WTC11 (cell line): Measurements from ENCODE around the gene NDUFAF4. TPM values are rescaled to one million over a fixed set of nuclear protein-coding genes. Genes with fewer than 3 reads are reported as not detected.

Source experiments
- ATAC-seq: fragments of 200-7000 bp; cut with Tn5 transposase; 2 replicates; pipeline ENCODE4 v1.10.0; 2021; ENCODE audit warnings: mild to moderate bottlenecking, moderate library complexity
- CTCF ChIA-PET: fragments of 300-600 bp; sonication (Branson Sonifier 250); formaldehyde crosslinking; loops from one replicate; lab custom pipeline; 2021; ENCODE audit warnings: antibody characterized with exemption; lab: Charles Lee
- POLR2A ChIA-PET: fragments of 350-600 bp; sonication (Branson Sonifier 250); formaldehyde crosslinking; loops from one replicate; lab custom pipeline; 2021; ENCODE audit warnings: antibody characterized with exemption; lab: Charles Lee
- DNase-seq: peaks from one replicate; pipeline ENCODE4 v3.0.0; 2021; ENCODE audit warnings: low spot score
- H3K27ac Mint-ChIP-seq: 2 replicates; pipeline ENCODE4 v1.8.0; 2021; ENCODE audit warnings: mixed read lengths
- H3K27me3 Mint-ChIP-seq: 2 replicates; pipeline ENCODE4 v1.8.0; 2021; ENCODE audit warnings: low read depth, mild to moderate bottlenecking, moderate library complexity, mixed read lengths
- H3K36me3 Mint-ChIP-seq: 2 replicates; pipeline ENCODE4 v1.8.0; 2021; ENCODE audit warnings: mixed read lengths
- H3K4me1 Mint-ChIP-seq: 2 replicates; pipeline ENCODE4 v1.8.0; 2022; ENCODE audit warnings: mixed read lengths
- H3K4me3 Mint-ChIP-seq: 2 replicates; pipeline ENCODE4 v1.8.0; 2021; ENCODE audit warnings: mild to moderate bottlenecking, moderate library complexity, mixed read lengths
- H3K9me3 Mint-ChIP-seq: 2 replicates; pipeline ENCODE4 v1.8.0; 2021; ENCODE audit warnings: mixed read lengths
- ARID4B ChIP-seq: sonication (generic); formaldehyde crosslinking; IDR thresholded peaks from 2 replicates; pipeline ENCODE4 v1.8.0; 2023; ENCODE audit warnings: missing genetic modification reagents, mild to moderate bottlenecking, borderline replicate concordance
- CREM ChIP-seq: sonication (generic); formaldehyde crosslinking; IDR thresholded peaks from 2 replicates; pipeline ENCODE4 v1.8.1; 2022; ENCODE audit warnings: mild to moderate bottlenecking, missing genetic modification reagents, moderate library complexity
- E2F1 ChIP-seq: sonication (generic); formaldehyde crosslinking; IDR thresholded peaks from 2 replicates; pipeline ENCODE4 v1.8.0; 2022; ENCODE audit warnings: mild to moderate bottlenecking, missing genetic modification reagents
- EMX1 ChIP-seq: fragments of 250-450 bp; sonication (Bioruptor Pico); IDR thresholded peaks from 2 replicates; pipeline ENCODE4 v1.8.0; 2021; ENCODE audit warnings: mild to moderate bottlenecking
- ESRRA ChIP-seq: sonication (generic); formaldehyde crosslinking; IDR thresholded peaks from 2 replicates; pipeline ENCODE4 v1.8.1; 2022; ENCODE audit warnings: mild to moderate bottlenecking, missing genetic modification reagents, borderline replicate concordance
- FOXJ3 ChIP-seq: sonication (generic); formaldehyde crosslinking; IDR thresholded peaks from 2 replicates; pipeline ENCODE4 v1.9.0; 2021; ENCODE audit warnings: missing genetic modification reagents, mild to moderate bottlenecking, borderline replicate concordance
- FOXP1 ChIP-seq: sonication (generic); formaldehyde crosslinking; IDR thresholded peaks from 2 replicates; pipeline ENCODE4 v1.8.0; 2022; ENCODE audit warnings: missing genetic modification reagents, mild to moderate bottlenecking, moderate library complexity, borderline replicate concordance
- MXD4 ChIP-seq: fragments of 250-450 bp; sonication (Bioruptor Pico); IDR thresholded peaks from 2 replicates; pipeline ENCODE4 v1.8.0; 2021; ENCODE audit warnings: mild to moderate bottlenecking, moderate library complexity, borderline replicate concordance
- MYBL2 ChIP-seq: sonication (generic); formaldehyde crosslinking; IDR thresholded peaks from 2 replicates; pipeline ENCODE4 v1.8.1; 2023; ENCODE audit warnings: mild to moderate bottlenecking, moderate library complexity, missing genetic modification reagents
- NR3C1 ChIP-seq: sonication (generic); formaldehyde crosslinking; conservative IDR thresholded peaks from 2 replicates; pipeline ENCODE4 v1.8.1; 2023; ENCODE audit warnings: low read depth, mild to moderate bottlenecking, missing genetic modification reagents
- SMAD3 ChIP-seq: sonication (generic); formaldehyde crosslinking; IDR thresholded peaks from 2 replicates; pipeline ENCODE4 v1.8.0; 2022; ENCODE audit warnings: missing genetic modification reagents, mild to moderate bottlenecking, borderline replicate concordance
- SOX15 ChIP-seq: fragments of 250-450 bp; sonication (Bioruptor Pico); IDR thresholded peaks from 2 replicates; pipeline ENCODE4 v1.9.0; 2021; ENCODE audit warnings: mild to moderate bottlenecking
- TP53 ChIP-seq: sonication (generic); formaldehyde crosslinking; IDR thresholded peaks from 2 replicates; pipeline ENCODE4 v1.8.1; 2023; ENCODE audit warnings: mild to moderate bottlenecking, missing genetic modification reagents
- ZMAT4 ChIP-seq: fragments of 250-450 bp; sonication (Bioruptor Pico); IDR thresholded peaks from 2 replicates; pipeline ENCODE4 v1.9.0; 2021; ENCODE audit warnings: mild to moderate bottlenecking
- ZNF121 ChIP-seq: sonication (generic); formaldehyde crosslinking; IDR thresholded peaks from 2 replicates; pipeline ENCODE4 v1.8.0; 2023; ENCODE audit warnings: missing genetic modification reagents
- ZNF219 ChIP-seq: sonication (generic); formaldehyde crosslinking; IDR thresholded peaks from 2 replicates; pipeline ENCODE4 v1.8.0; 2023; ENCODE audit warnings: missing genetic modification reagents, mild to moderate bottlenecking, borderline replicate concordance
- ZNF317 ChIP-seq: sonication (generic); formaldehyde crosslinking; IDR thresholded peaks from 2 replicates; pipeline ENCODE4 v1.8.1; 2023; ENCODE audit warnings: low read depth, mild to moderate bottlenecking, moderate library complexity, missing genetic modification reagents, borderline replicate concordance
- total RNA-seq: library from RNA; stranded (reverse); gene quantifications from 3 replicates; pipeline ENCODE4 v1.2.3, GENCODE V29; 2021
- TF ChIP-seq, protein P1 (sequence below): sonication (generic); formaldehyde crosslinking; IDR thresholded peaks from 2 replicates; pipeline ENCODE4 v1.8.0; 2023; ENCODE audit warnings: missing genetic modification reagents
- TF ChIP-seq, protein P2 (sequence below): sonication (generic); formaldehyde crosslinking; IDR thresholded peaks from 2 replicates; pipeline ENCODE4 v1.8.1; 2022; ENCODE audit warnings: low read depth, missing genetic modification reagents, borderline replicate concordance
- TF ChIP-seq, protein P3 (sequence below): sonication (generic); formaldehyde crosslinking; IDR thresholded peaks from 2 replicates; pipeline ENCODE4 v1.8.0; 2022; ENCODE audit warnings: mild to moderate bottlenecking, missing genetic modification reagents
- TF ChIP-seq, protein P4 (sequence below): sonication (generic); formaldehyde crosslinking; conservative IDR thresholded peaks from 2 replicates; pipeline ENCODE4 v1.8.1; 2023; ENCODE audit warnings: mild to moderate bottlenecking, low read depth, missing genetic modification reagents, moderate library complexity
- TF ChIP-seq, protein P5 (sequence below): sonication (generic); formaldehyde crosslinking; IDR thresholded peaks from 2 replicates; pipeline ENCODE4 v1.8.1; 2022; ENCODE audit warnings: missing genetic modification reagents, borderline replicate concordance

NDUFAF4 gene
- total RNA-seq, 1 experiment from 2014 or later: 75.8 TPM

DNA sequence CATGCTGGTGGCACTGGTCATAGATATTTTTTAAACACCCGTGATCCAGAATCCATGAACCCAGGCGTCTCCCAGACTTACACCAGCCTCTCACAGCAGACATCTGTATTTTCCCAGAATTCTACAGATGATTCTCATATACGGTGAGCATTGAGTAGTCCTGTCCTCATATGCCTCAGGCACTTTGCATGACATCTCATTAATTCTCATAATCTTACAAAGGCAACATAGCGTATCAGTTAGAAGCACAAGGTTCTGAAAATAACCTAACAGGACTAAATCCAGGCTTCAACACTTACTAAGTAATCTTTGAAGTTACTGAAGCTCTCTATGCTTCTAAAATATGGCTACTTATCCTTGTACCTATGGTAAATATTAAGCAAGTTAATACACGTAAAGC lies 8.9 kb downstream of the NDUFAF4 start:
- Mint-ChIP-seq H3K36me3 (peaks cover 14% of the 10 kb centered on the region), H3K9me3 (no peaks in the 10 kb centered on the region), H3K4me1 (peaks cover 3% of the 10 kb centered on the region), H3K27ac (no peak overlapping the region), H3K27me3 (no peaks in the 10 kb centered on the region), H3K4me3 (no peak overlapping the region)
- ATAC-seq: no peak
- TF ChIP-seq TP53 (CRISPR knock-in tag): no peak
- no peak for TF ChIP-seq MYBL2
- no peak for TF ChIP-seq CREM (CRISPR knock-in tag)
- TF ChIP-seq, protein P1, sequence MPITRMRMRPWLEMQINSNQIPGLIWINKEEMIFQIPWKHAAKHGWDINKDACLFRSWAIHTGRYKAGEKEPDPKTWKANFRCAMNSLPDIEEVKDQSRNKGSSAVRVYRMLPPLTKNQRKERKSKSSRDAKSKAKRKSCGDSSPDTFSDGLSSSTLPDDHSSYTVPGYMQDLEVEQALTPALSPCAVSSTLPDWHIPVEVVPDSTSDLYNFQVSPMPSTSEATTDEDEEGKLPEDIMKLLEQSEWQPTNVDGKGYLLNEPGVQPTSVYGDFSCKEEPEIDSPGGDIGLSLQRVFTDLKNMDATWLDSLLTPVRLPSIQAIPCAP: no peak
- no peak for DNase-seq
- CTCF ChIA-PET: no interaction called here
- POLR2A ChIA-PET: no interaction called here

DNA sequence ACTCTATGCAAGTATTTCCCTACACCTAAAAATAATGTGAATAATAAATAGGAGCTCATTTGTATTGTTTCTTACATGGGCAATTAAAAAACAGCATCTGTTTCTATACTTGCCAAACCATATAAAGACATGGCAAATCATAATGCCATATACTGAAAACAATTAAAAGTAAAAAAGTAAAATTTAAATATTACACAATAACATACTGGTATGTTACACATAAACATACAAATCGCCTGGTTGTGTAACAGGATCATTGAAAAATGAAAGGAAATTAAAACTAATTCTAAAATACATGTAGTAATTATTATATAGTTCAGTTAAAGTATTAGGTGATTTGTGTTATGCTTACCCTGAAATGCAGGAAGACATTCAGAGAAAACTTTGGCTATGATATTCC lies 11.2 kb downstream of the NDUFAF4 start:
- CTCF ChIA-PET: no interaction called here
- no peak overlapping the region for H3K4me3 Mint-ChIP-seq
- peaks cover 3% of the 10 kb centered on the region for H3K4me1 Mint-ChIP-seq
- TF ChIP-seq ZNF121 (CRISPR knock-in tag) (no peak), NR3C1 (CRISPR knock-in tag) (no peak), SOX15 (CRISPR knock-in tag) (no peak), EMX1 (no peak), ZMAT4 (CRISPR knock-in tag) (no peak), MXD4 (CRISPR knock-in tag) (no peak), ZNF219 (no peak), FOXJ3 (no peak), ZNF317 (no peak), ESRRA (no peak), FOXP1 (no peak), SMAD3 (no peak), E2F1 (CRISPR knock-in tag) (no peak), ARID4B (CRISPR knock-in tag) (no peak)
- TF ChIP-seq, protein P1: no peak
- TF ChIP-seq, protein P2, sequence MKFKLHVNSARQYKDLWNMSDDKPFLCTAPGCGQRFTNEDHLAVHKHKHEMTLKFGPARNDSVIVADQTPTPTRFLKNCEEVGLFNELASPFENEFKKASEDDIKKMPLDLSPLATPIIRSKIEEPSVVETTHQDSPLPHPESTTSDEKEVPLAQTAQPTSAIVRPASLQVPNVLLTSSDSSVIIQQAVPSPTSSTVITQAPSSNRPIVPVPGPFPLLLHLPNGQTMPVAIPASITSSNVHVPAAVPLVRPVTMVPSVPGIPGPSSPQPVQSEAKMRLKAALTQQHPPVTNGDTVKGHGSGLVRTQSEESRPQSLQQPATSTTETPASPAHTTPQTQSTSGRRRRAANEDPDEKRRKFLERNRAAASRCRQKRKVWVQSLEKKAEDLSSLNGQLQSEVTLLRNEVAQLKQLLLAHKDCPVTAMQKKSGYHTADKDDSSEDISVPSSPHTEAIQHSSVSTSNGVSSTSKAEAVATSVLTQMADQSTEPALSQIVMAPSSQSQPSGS (CRISPR knock-in tag): no peak
- TF ChIP-seq, protein P3, sequence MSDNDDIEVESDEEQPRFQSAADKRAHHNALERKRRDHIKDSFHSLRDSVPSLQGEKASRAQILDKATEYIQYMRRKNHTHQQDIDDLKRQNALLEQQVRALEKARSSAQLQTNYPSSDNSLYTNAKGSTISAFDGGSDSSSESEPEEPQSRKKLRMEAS: no peak
- TF ChIP-seq, protein P4, sequence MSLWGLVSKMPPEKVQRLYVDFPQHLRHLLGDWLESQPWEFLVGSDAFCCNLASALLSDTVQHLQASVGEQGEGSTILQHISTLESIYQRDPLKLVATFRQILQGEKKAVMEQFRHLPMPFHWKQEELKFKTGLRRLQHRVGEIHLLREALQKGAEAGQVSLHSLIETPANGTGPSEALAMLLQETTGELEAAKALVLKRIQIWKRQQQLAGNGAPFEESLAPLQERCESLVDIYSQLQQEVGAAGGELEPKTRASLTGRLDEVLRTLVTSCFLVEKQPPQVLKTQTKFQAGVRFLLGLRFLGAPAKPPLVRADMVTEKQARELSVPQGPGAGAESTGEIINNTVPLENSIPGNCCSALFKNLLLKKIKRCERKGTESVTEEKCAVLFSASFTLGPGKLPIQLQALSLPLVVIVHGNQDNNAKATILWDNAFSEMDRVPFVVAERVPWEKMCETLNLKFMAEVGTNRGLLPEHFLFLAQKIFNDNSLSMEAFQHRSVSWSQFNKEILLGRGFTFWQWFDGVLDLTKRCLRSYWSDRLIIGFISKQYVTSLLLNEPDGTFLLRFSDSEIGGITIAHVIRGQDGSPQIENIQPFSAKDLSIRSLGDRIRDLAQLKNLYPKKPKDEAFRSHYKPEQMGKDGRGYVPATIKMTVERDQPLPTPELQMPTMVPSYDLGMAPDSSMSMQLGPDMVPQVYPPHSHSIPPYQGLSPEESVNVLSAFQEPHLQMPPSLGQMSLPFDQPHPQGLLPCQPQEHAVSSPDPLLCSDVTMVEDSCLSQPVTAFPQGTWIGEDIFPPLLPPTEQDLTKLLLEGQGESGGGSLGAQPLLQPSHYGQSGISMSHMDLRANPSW (CRISPR knock-in tag): no peak
- TF ChIP-seq, protein P5, sequence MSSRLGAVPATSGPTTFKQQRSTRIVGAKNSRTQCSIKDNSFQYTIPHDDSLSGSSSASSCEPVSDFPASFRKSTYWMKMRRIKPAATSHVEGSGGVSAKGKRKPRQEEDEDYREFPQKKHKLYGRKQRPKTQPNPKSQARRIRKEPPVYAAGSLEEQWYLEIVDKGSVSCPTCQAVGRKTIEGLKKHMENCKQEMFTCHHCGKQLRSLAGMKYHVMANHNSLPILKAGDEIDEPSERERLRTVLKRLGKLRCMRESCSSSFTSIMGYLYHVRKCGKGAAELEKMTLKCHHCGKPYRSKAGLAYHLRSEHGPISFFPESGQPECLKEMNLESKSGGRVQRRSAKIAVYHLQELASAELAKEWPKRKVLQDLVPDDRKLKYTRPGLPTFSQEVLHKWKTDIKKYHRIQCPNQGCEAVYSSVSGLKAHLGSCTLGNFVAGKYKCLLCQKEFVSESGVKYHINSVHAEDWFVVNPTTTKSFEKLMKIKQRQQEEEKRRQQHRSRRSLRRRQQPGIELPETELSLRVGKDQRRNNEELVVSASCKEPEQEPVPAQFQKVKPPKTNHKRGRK (CRISPR knock-in tag): no peak
- no peaks in the 10 kb centered on the region for H3K27me3 Mint-ChIP-seq
- H3K36me3 Mint-ChIP-seq: peaks cover 11% of the 10 kb centered on the region
- POLR2A ChIA-PET: no interaction called here
- H3K27ac Mint-ChIP-seq: no peak overlapping the region
- H3K9me3 Mint-ChIP-seq: no peaks in the 10 kb centered on the region
- ATAC-seq (no peak), DNase-seq (no peak)
